GM19372 (cell line): Measurements from ENCODE around the gene MAGI3.
"Not testable (repeated sequence)": the region's sequence is repeated elsewhere in the genome, so short reads cannot be mapped to it uniquely, and the experiment has no call there.

Source experiments
- ATAC-seq: cut with Tn5 transposase; IDR thresholded peaks from one replicate; pipeline ENCODE4 v1.9.1; 2021; ENCODE audit warnings: mild to moderate bottlenecking, low read depth, moderate library complexity; ENCODE audit not compliant: unreplicated experiment

Gene MAGI3

DNA sequence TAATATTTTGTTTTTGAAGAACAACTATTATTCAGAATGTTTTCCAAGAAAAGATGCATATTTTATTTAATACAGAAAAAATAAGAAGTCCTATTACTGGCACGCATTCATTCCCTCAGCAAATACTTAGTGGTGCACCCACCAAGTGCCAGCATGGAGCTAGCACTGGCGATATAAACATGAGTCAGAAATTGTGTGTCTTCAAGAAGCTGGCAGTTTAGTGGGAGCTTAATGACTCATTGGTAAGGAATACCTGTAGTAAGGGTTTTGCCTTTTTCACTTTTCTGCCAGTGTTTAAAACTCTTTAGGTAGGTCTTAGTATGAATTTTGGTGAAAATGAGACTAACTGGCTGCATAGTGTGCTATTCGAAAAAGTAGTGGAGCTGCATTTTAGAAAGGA lies 6.3 kb downstream of the MAGI3 start:
- ATAC-seq, result no peak

DNA sequence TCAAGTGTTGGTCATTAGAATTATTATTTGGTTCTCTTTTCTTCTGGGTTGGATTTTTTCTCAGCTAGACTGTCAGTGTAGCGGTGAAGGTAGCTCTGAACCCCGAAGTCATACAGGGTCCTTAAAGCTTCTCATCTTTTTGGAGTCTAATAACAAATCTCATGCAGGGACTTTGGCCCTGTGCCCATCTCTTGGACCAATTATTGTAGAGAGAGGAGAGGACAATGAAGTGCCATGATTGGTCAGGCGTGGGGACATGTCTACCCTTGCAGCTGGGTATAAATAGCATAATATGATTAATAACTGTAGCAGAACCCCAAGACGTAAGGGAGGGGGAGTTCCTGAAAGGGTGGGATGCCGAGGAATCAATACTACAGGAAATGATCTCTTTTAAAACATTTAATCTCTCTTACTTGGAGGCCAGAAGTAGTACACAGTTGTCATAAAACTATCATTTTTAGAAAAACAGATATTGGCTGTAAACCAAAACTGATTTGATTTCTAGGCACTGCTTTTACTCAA lies 8.8 kb downstream of the MAGI3 start:
- ATAC-seq, result no peak

DNA sequence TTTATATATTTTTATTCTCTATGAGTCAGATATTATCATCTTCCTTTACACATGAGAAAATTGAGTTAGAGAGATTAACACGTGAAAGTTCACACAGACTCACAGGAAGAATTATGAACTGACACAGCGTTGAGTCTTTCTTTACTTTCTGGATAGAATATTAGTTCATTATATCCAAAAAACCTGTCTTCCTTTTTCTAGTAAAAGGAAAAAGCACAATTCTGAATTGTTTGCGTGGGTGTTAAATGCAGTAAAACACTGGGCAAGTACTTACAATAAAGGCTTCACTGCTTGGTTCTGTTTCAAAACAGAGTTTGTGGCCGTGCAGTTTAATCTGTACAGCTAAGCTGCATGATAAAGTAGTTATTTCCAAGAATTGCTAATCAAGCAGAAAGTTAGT lies 10.8 kb downstream of the MAGI3 start:
- no peak for ATAC-seq

DNA sequence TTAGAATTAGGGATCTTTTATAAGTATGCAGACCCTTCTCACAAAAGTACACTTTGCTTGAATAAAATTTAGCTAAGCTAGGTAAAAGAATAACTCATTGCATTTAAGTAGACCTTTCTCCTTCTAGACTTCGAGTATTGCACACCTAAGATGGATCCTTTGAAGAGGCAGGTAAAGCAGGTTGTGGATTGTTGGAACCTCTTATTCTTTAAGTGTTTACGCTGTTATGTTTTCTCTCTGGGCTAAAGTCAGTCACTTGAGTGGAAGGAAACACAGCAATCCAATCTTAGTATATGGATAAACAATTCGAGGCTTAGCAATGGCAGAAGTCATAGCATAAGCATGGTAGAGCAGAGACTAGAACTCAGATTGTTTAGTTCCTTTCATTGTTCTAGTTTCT lies 11.4 kb downstream of the MAGI3 start:
- ATAC-seq, result no peak

DNA sequence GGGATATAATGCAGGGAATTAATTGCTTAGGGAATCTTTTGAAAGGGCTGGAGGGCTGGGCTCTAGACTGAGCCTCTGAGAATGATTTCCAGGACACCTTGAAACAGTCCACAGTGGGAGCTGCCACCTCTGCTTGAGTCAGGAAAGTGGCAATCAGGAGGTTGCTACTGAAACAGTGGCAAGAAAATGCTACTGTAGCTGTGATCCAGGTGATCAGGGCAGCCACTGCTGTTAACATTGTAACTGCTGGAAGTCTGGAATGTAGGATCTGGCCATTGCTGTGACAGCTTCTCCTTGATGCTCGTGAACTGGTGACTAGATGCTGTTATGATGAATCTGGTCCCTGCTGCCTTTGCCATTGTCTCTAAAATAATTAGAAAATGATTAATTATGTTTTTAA lies 12.8 kb downstream of the MAGI3 start:
- no peak for ATAC-seq

DNA sequence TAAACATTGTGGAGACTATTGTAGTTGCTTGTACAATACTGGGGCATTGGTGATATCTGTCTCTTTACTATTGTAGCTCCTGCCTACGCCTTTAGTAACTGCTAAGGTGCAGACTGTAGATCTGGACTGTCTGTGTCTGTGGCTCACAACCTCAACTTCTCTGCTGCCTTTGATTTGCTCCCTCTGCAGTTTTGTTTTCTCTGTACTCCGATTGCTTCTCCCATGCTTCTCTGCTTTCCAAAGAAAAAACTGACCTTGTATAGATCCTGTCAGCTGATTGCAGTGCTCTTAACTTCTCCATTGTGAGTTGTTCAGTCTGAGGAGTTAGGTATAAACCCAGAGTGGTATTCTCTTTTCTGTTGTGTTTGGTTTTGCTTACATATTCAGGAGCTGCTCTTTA lies 15.3 kb downstream of the MAGI3 start:
- no peak for ATAC-seq

DNA sequence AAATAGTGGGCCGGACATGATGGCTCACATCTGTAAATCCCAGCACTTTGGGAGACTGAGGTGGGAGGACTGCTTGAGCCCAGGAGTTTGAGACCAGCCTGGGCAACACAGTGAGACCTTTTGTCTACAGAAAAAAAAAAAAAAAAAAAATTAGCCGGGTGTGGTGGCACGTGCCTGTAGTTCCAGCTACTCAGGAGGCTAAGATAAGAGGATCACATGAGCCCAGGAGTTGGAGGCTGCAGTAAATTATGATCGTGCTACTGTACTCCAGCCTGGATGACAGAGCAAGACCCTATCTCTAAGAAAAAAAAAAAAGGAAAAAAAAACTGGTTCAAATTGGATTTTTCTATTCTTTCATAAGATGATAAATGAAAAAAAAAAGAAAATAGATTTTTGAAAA lies 15.8 kb downstream of the MAGI3 start:
- ATAC-seq, result not testable (repeated sequence)

DNA sequence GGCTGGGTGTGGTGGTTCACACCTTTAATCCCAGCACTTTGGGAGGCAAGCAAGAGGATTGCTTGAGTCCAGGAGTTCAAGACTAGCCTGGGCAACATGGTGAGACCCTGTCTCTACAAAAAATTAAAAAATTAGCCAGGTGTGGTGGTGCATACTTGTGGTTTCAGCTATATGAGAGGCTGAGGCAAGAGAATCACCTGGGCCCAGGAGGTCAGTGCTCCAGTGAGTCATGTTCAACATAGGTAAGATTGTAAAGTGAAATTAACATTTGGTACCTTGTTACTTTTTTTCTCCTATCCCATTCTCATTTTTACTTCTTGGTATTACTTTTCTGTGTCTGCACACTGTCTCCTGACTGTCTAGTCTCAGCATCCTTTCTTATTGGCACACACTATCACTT lies 19.0 kb downstream of the MAGI3 start:
- ATAC-seq, result no peak

DNA sequence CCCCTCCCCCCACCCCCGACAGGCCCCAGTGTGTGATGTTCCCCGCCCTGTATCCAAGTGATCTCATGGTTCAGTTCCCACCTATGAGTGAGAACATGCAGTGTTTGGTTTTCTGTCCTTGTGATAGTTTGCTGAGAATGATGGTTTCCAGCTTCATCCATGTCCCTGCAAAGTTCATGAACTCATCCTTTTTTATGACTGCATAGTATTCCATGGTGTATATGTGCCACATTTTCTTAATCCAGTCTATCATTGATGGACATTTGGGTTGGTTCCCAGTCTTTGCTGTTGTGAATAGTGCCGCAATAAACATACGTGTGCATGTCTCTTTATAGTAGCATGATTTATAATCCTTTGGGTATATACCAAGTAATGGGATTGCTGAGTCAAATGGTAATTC lies 21.7 kb downstream of the MAGI3 start:
- not testable (repeated sequence) for ATAC-seq

DNA sequence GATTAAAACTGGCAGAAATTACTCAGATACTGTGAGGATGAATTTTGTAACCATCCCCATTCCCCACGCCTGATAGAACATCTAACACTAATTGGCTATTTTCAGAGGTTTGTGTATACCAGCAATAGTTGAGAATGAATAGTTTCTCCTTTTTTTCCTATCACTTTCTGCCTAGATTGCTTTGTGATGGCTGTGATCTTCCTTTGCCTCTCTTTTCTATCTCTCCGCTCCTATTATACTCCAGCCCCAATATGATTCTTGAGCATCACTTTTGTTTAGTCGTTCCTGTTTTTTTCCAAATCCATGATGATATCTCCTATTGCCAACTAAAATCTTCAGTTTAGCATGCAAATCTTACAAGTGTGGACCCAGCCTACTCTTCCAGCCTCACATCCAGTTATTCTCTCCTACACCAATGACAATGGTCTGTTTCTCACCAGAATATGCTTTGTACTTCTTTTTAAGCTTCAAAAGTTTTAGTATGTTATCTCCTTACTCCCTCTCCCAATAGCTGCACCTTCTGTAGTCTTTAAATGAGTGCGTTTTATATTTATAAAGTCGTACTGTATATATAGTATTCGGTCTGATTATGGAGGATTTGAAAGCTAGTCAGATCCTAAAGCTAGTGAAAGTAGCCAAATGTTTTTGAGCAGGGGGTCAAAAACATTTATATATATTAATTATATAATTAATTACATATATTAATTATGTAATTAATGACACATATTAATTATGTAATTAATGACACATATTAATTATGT lies 25.2 kb downstream of the MAGI3 start:
- ATAC-seq, result no peak

DNA sequence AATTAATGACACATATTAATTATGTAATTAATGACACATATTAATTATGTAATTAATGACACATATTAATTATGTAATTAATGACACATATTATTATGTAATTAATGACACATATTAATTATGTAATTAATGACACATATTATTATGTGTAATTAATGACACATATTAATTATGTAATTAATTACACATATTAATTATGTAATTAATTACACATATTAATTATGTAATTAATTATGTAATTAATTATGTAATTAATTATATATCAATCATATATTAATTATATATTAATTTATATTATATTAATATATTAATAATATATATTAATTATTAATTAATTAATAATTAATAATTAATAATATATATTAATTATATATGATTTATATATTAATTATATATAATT lies 25.8 kb downstream of the MAGI3 start:
- not testable (repeated sequence) for ATAC-seq

DNA sequence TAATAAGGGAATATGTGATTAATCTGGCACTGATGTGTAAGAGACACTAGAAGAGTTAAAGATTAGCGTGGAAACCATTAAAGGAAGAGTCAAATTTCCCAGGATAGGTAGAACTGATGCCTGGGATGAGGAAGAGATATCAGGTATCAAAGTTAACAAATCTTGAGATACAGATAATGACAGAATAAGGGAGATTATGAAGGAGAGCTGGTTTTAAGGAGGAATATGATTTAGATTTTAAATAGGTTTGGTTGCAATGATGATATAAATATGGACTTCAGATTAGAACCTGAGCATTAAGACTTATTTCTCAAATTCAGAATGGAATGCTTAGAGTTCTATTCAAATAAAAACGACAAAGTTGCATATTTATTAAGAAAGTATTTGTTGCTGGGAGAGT lies 26.2 kb downstream of the MAGI3 start:
- ATAC-seq, result no peak

DNA sequence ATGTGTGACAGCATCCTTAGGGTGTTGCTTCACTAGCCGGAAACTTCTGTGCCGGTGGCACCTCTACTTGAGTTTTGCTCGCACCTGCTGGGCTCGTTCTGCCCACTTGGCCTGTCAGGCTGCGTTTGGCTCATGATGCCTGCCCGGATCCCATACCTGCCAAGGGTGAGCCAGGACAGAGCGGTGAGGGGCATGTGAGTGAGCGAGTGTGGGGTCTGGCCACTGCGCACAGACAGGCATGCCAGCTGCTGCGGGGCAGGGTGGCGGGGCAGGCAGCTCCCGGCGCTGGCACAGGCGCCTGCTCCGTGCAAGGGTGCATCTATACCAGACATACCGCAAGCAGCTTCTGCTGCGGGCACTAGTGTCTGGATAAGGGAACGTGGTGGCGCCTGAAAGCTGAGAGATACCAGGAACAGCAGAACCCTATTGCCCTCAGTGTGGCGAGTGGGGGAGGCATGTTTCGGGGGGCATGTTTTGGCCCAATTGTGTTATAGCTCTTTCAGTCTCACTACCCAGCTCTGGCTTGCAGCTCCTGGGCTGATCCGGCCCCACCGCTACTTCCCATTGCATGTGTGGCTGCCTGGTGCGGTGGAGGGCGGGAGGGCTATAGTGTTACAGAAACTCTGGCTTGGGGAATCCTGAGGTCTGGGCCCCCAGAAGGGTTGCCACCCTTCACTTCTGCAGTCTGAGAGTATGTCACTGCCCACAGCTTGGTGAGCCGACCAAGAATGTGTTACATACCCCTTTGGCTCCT lies 32.2 kb downstream of the MAGI3 start:
- ATAC-seq, result no peak

DNA sequence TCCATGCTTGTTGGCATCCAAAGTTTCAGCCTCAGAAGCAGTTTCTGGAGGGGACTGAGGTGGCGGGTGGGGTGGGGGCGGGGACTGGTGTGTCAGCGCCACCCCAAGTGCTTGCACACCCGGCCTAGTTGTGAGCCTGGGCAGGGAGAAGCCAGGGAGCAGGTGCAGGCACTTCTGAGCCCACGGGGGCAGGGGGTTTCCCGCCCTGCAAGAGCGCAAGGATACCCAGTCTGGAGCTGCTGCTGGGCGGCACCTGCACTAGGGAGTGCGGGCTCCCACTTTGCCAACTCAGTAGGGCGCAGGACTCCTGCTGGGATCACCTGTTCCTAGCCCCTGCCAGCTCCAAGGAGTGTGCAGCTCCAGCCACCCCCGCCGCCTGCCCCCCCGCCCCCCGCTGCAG lies 33.5 kb downstream of the MAGI3 start:
- no peak for ATAC-seq

DNA sequence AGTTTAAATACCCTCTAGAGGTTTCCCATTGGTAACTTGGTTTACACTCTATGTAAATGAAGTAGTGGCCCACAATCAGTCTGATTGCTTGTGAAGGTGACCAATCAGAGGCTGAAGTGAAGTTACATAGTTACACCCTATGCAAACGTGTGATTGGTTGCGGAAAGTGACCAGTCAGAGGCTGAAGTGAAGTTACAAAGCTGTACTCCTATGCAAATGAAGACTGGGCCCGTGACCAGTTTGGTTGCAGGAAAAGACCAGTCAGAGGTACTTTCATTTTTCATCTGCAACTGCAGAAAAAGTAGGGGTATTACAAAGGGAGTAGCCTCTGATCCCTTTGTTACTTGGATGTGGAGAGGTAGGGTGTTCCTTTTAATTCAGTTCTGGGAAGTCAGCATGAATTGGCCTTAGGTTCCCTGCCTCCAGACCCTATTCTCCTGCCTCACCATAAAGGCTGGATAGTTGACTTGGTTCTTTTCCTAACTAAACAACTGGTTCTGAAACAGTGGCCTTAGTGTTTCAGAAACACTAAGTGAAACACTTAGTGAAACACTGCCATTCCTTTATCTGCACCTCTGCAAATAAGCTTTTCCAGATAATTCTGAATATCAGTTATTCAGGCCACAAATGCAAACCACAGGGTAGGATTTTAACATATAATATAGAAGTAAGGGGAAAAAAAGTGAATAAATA lies 39.3 kb downstream of the MAGI3 start:
- no peak for ATAC-seq

DNA sequence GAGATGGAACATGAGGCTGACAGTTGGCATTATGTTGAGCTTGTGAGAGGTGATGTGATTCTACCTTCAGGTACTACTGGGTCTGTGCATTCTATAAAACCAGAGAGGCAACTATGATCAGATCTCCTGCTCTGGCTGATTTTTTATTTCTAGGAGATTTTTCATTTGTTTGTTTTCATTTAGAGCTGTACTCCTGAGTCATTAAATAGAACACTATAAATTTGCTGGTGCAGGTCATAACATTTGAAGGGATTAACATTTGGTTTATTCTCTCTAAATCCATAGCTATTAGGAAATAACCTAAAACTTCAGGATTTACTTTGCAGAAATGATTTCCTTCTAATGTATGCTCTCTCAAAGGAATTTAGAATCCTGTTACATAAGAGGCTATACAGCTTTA lies 42.9 kb downstream of the MAGI3 start:
- ATAC-seq, result no peak

DNA sequence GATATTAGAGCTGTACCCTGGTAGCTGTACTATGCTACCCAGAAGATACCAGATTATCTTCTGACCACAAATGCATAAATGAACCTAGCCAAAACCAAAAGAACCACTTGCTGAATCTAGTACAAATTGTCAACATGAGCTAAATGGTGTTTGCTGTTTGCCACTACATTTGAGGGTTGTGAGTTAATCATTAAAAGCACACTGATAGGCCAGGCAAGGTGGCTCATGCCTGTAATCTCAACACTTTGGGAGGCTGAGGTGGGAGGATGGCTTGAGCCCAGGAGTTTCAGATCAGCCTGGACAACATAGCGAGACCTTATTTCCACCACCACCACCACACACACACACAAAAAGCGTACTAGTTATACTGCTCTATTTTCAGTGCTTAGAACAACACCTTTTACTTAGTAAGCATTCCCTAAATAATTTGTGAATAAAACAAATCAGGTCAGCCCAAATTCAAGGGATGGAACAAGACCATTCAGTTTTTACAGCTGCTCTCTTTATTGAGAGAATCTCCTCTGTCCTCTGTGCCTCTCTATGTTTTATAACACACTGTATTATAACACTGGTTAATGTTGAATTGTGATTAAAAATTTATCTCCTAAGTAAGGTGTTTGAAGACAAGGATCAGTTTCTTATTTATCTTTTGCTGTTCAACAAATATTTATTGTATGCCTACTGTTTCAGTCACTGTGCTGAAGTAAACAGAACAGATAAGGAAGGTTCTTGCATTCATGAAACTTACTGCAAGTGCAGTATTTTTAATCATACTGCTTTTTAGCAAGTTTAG lies 44.0 kb downstream of the MAGI3 start:
- no peak for ATAC-seq

DNA sequence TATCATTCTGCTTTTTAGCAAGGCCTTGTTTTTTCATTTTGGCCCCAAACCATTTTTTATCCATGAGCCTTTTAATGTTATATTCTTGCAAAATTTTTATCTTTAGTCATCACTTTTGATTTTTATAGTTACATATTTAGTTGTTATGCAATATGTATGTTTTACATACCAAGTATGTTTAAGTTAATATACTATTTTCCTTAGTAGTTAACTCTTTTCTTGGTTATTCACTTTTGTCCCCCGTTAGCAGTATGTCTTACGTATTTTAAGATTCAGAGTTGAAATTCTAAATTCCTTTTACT lies 44.5 kb downstream of the MAGI3 start:
- ATAC-seq, result no peak

DNA sequence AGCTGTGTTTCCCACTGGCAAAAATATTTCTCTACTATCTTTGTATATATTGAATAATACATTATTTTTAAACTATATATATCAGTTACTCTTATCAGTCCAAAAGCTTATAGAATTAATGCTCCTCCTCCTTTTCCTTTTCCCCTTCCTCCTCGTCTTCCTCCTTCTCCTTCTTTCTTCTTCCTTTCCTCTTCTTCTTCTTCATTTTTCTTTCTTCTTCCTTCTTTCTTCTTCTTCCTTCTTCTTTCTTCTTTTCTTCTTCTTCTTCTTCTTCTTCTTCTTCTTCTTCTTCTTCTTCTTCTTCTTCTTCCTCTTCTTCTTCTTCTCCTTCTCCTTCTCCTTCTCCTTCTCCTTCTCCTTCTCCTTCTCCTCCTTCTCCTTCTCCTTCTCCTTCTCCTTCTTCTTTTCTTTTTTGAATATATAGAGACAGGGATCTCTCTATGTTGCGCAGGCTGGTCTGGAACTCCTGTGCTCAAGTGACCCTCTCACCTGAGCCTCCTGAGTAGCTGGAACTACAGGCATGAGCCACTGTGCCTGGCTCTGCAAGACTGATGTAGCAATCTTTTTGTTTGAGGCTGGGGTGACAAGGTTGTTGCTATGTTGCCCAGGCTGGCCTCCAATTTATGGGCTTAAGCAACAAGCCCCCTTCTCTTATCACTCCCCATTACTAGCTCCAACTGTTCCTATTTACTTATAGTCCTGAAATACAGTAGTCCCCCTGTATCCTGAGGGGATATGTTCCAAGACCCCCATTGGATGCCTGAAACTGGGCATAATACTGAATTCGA lies 47.4 kb downstream of the MAGI3 start:
- no peak for ATAC-seq
